Measurements from ENCODE around the gene FOLH1. TPM values are rescaled to one million over a fixed set of nuclear protein-coding genes. Genes with fewer than 3 reads are reported as not detected.
"Not testable (repeated sequence)": the region's sequence is repeated elsewhere in the genome, so short reads cannot be mapped to it uniquely, and the experiment has no call there.

The FOLH1 gene
- total RNA-seq, 1 experiment from 2014 or later: 0.98 TPM

- intact Hi-C loops (cut with micrococcal nuclease; ENCODE audit: unreplicated experiment); in situ Hi-C loops (cut with HindIII; ENCODE audit: low pct_unique_long_range_greater_than_20kb, low sequenced_read_pairs); POLR2A ChIA-PET: not testable (repeated sequence)
Observed at GRCh38 chr11:49196775-49197174, 11.6 kb downstream of the FOLH1 start.

DNA sequence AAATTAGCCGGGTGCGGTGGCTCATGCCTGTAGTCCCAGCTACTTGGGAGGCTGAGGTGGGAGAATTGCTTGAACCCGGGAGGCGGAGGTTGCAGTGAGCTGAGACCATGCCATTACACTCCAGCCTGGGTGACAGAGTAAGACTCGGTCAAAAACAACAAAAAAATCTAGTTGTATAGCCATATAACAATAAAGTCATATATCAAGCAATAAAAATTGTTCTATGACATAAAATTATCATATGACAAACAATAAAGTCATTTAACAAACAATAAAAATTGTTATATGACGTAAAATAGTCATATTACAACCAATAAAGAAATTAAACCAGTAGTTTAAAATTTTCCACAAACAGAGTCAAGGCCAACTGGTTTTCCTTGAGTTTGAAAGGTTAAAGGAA lies 12.4 kb downstream of the FOLH1 start:
- H3K4me1 ChIP-seq (ENCODE audit: control insufficient read depth, insufficient read depth, low read length); DNase-seq (ENCODE audit: low read depth, low spot score); in situ Hi-C loops (cut with HindIII; ENCODE audit: low pct_unique_long_range_greater_than_20kb, low sequenced_read_pairs); CTCF ChIA-PET; ATAC-seq; H3K27ac ChIP-seq (ENCODE audit: low read length); intact Hi-C loops (cut with micrococcal nuclease; ENCODE audit: unreplicated experiment); H3K36me3 ChIP-seq (ENCODE audit: control insufficient read depth, insufficient read depth, low read length); POLR2A ChIA-PET; H3K9me3 ChIP-seq (ENCODE audit: control insufficient read depth, insufficient read depth, low read depth, low read length); H3K4me3 ChIP-seq (ENCODE audit: low read depth in 2 of 2, low read length in 2 of 2); H3K27me3 ChIP-seq (ENCODE audit: control insufficient read depth, insufficient read depth, low read length); BruUV-seq (replicated peaks): not testable (repeated sequence)

More at GRCh38 chr11:49196775-49197174, 11.6 kb downstream of the FOLH1 start:
- DNase-seq (ENCODE audit: low read depth, low spot score); BruUV-seq (replicated peaks); H3K36me3 ChIP-seq (ENCODE audit: control insufficient read depth, insufficient read depth, low read length); ATAC-seq; H3K4me1 ChIP-seq (ENCODE audit: control insufficient read depth, insufficient read depth, low read length); H3K27ac ChIP-seq (ENCODE audit: low read length); H3K4me3 ChIP-seq (ENCODE audit: low read depth in 2 of 2, low read length in 2 of 2); H3K9me3 ChIP-seq (ENCODE audit: control insufficient read depth, insufficient read depth, low read depth, low read length); CTCF ChIA-PET; H3K27me3 ChIP-seq (ENCODE audit: control insufficient read depth, insufficient read depth, low read length): not testable (repeated sequence)

DNA sequence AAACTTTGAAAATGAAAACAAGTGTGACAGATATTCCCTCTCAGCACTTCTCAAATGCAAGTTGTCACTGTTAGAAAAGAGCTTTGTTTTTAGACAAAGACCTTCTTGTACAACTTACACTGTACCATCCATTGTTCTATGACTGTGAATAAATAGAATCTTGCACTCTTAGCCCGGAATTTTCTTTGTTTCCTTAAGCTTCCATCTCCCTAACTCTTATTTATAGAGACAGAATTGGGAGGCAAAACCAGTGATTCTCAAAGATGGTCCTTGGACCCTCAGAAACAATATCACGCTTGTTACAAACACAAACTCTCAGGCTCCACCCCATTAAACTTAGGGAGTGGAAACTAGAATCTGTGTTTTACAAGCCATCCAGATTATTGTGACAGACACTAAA lies 18.1 kb downstream of the FOLH1 start:
- H3K9me3 ChIP-seq (ENCODE audit: control insufficient read depth, insufficient read depth, low read depth, low read length); BruUV-seq (replicated peaks); in situ Hi-C loops (cut with HindIII; ENCODE audit: low pct_unique_long_range_greater_than_20kb, low sequenced_read_pairs); H3K27me3 ChIP-seq (ENCODE audit: control insufficient read depth, insufficient read depth, low read length); intact Hi-C loops (cut with micrococcal nuclease; ENCODE audit: unreplicated experiment); H3K4me1 ChIP-seq (ENCODE audit: control insufficient read depth, insufficient read depth, low read length); CTCF ChIA-PET; H3K27ac ChIP-seq (ENCODE audit: low read length); H3K36me3 ChIP-seq (ENCODE audit: control insufficient read depth, insufficient read depth, low read length); H3K4me3 ChIP-seq (ENCODE audit: low read depth in 2 of 2, low read length in 2 of 2); POLR2A ChIA-PET; DNase-seq (ENCODE audit: low read depth, low spot score); ATAC-seq: not testable (repeated sequence)

DNA sequence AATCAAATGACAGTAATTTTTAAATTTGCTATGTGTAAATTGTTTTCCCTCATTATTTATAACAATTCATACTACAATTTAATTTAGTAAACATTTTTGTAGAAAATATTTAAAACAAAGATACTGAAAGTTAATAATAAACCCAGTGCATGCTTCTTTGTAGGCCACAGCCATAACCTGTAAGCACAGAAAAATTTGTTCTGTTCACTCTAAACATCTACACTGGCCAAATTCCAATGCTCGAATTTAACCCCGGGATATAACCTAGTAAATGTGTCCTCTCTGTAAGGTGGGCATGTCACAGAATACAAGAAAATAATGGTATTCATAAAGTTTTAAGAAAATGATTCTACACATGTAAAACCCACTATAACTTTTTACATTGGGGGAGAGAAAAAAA lies 22.2 kb downstream of the FOLH1 start:
- H3K36me3 ChIP-seq (ENCODE audit: control insufficient read depth, insufficient read depth, low read length); BruUV-seq (replicated peaks); H3K9me3 ChIP-seq (ENCODE audit: control insufficient read depth, insufficient read depth, low read depth, low read length); POLR2A ChIA-PET; H3K4me3 ChIP-seq (ENCODE audit: low read depth in 2 of 2, low read length in 2 of 2); H3K27ac ChIP-seq (ENCODE audit: low read length); intact Hi-C loops (cut with micrococcal nuclease; ENCODE audit: unreplicated experiment); ATAC-seq; H3K4me1 ChIP-seq (ENCODE audit: control insufficient read depth, insufficient read depth, low read length); DNase-seq (ENCODE audit: low read depth, low spot score); H3K27me3 ChIP-seq (ENCODE audit: control insufficient read depth, insufficient read depth, low read length); in situ Hi-C loops (cut with HindIII; ENCODE audit: low pct_unique_long_range_greater_than_20kb, low sequenced_read_pairs): not testable (repeated sequence)
- CTCF ChIA-PET: interaction anchor here (0.7 kb wide), 1 partner anchor 36 kb away, joined by 3 read pairs; no protein-coding TSS in a partner anchor

DNA sequence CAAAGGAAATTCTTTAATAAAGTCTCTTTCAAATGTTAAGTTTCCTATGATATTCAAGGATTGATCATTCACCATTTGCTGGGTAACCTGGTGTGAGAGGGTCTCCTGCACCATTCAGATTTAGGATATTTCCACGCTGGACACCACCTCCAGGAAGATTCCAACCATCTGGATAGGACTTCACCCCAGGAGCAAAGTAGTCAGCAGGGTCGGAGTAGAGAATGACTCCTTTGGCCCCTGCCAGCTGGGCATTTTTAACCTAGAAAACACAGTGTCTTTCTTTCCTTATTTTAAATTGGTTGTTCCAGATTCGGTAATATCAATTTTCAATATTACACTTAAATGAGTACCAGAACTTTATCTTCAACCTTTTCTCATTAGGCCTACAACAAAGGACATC lies 22.8 kb downstream of the FOLH1 start:
- DNase-seq (ENCODE audit: low read depth, low spot score); H3K9me3 ChIP-seq (ENCODE audit: control insufficient read depth, insufficient read depth, low read depth, low read length); intact Hi-C loops (cut with micrococcal nuclease; ENCODE audit: unreplicated experiment); H3K27me3 ChIP-seq (ENCODE audit: control insufficient read depth, insufficient read depth, low read length); POLR2A ChIA-PET; BruUV-seq (replicated peaks); H3K36me3 ChIP-seq (ENCODE audit: control insufficient read depth, insufficient read depth, low read length); H3K4me1 ChIP-seq (ENCODE audit: control insufficient read depth, insufficient read depth, low read length); H3K4me3 ChIP-seq (ENCODE audit: low read depth in 2 of 2, low read length in 2 of 2); H3K27ac ChIP-seq (ENCODE audit: low read length); in situ Hi-C loops (cut with HindIII; ENCODE audit: low pct_unique_long_range_greater_than_20kb, low sequenced_read_pairs); ATAC-seq: not testable (repeated sequence)
- CTCF ChIA-PET: interaction anchor here (0.7 kb wide), 1 partner anchor 36 kb away, joined by 3 read pairs; no protein-coding TSS in a partner anchor

GRCh38 chr11:49184756-49185155 lies 23.6 kb downstream of the FOLH1 start:
- POLR2A ChIA-PET; H3K9me3 ChIP-seq (ENCODE audit: control insufficient read depth, insufficient read depth, low read depth, low read length); H3K4me1 ChIP-seq (ENCODE audit: control insufficient read depth, insufficient read depth, low read length); H3K4me3 ChIP-seq (ENCODE audit: low read depth in 2 of 2, low read length in 2 of 2); in situ Hi-C loops (cut with HindIII; ENCODE audit: low pct_unique_long_range_greater_than_20kb, low sequenced_read_pairs); intact Hi-C loops (cut with micrococcal nuclease; ENCODE audit: unreplicated experiment); H3K27ac ChIP-seq (ENCODE audit: low read length); DNase-seq (ENCODE audit: low read depth, low spot score); H3K36me3 ChIP-seq (ENCODE audit: control insufficient read depth, insufficient read depth, low read length); CTCF ChIA-PET; H3K27me3 ChIP-seq (ENCODE audit: control insufficient read depth, insufficient read depth, low read length); BruUV-seq (replicated peaks); ATAC-seq: not testable (repeated sequence)

DNA sequence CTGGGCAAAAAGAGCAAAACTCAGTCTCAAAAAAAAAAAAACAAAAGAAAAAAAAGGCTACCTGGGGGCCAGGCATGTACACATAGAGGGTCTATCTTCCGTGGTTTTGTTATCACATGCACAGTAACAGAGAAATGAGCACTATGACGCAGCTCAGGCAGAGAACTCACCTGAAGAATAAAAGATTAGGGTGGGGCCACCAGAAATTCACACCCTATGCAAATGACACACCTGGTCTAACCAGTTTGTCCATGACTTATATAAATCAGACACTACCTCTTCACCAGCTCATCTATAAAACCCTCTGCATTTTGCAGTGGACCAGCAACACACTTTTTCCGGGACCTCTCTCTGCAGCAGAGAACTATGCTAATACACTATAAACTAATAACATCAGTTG lies 30.5 kb downstream of the FOLH1 start:
- DNase-seq (ENCODE audit: low read depth, low spot score); in situ Hi-C loops (cut with HindIII; ENCODE audit: low pct_unique_long_range_greater_than_20kb, low sequenced_read_pairs); H3K9me3 ChIP-seq (ENCODE audit: control insufficient read depth, insufficient read depth, low read depth, low read length); POLR2A ChIA-PET; H3K27me3 ChIP-seq (ENCODE audit: control insufficient read depth, insufficient read depth, low read length); CTCF ChIA-PET; ATAC-seq; BruUV-seq (replicated peaks); H3K4me3 ChIP-seq (ENCODE audit: low read depth in 2 of 2, low read length in 2 of 2); H3K36me3 ChIP-seq (ENCODE audit: control insufficient read depth, insufficient read depth, low read length); H3K27ac ChIP-seq (ENCODE audit: low read length); H3K4me1 ChIP-seq (ENCODE audit: control insufficient read depth, insufficient read depth, low read length); intact Hi-C loops (cut with micrococcal nuclease; ENCODE audit: unreplicated experiment): not testable (repeated sequence)

DNA sequence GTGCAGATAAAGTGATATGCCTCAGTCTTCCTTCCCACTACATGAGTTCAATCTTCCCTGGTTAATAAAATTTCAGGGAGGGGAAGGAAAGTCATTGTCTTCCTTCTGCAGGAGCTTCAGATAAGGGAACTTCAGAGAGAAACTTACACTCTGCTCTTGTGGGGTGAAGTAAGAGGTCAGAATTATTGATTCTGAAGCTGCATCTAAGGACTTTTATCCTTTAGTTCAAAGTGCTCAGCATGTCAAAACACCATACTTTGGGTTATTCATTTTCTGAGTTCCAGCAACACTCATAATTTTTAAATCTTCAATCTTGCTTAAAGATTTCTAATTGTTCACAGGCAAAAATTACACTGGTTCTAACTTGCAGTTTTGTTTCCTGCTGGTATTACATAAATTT lies 33.0 kb downstream of the FOLH1 start:
- H3K4me1 ChIP-seq (ENCODE audit: control insufficient read depth, insufficient read depth, low read length); in situ Hi-C loops (cut with HindIII; ENCODE audit: low pct_unique_long_range_greater_than_20kb, low sequenced_read_pairs); DNase-seq (ENCODE audit: low read depth, low spot score); POLR2A ChIA-PET; H3K4me3 ChIP-seq (ENCODE audit: low read depth in 2 of 2, low read length in 2 of 2); H3K9me3 ChIP-seq (ENCODE audit: control insufficient read depth, insufficient read depth, low read depth, low read length); CTCF ChIA-PET; H3K27me3 ChIP-seq (ENCODE audit: control insufficient read depth, insufficient read depth, low read length); H3K36me3 ChIP-seq (ENCODE audit: control insufficient read depth, insufficient read depth, low read length); H3K27ac ChIP-seq (ENCODE audit: low read length); BruUV-seq (replicated peaks); intact Hi-C loops (cut with micrococcal nuclease; ENCODE audit: unreplicated experiment); ATAC-seq: not testable (repeated sequence)

Measured in Panc1 (cell line).